ENCODE results near the gene STAG1.

Gene STAG1

DNA sequence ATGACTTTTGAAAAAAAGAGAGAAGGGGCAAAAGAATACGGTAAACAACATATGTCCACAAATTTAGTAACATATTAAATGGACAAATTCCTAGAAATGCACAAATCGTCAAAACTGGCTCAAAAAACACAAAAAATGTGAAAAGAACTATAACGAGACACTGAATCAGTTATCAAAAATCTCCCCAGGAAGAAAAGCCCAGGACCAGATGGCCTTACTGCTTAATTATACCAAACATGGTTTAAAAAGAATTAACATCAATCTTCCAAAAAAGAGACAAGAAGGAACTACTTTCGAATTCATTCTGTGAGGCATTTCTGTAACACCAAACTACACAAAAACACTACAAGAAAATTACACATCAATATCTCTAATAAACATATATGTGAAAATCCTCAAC lies 117.4 kb downstream of the STAG1 start:
- no peaks in the 10 kb centered on the region for H3K27me3 ChIP-seq (ENCODE audit: insufficient read depth, low read depth, severe bottlenecking)
- peaks cover 5% of the 10 kb centered on the region; the same call in 1 of the 2 replicates for H3K36me3 ChIP-seq
- H3K9me3 ChIP-seq (ENCODE audit: severe bottlenecking): no peaks in the 10 kb centered on the region
- TF ChIP-seq, protein P1, sequence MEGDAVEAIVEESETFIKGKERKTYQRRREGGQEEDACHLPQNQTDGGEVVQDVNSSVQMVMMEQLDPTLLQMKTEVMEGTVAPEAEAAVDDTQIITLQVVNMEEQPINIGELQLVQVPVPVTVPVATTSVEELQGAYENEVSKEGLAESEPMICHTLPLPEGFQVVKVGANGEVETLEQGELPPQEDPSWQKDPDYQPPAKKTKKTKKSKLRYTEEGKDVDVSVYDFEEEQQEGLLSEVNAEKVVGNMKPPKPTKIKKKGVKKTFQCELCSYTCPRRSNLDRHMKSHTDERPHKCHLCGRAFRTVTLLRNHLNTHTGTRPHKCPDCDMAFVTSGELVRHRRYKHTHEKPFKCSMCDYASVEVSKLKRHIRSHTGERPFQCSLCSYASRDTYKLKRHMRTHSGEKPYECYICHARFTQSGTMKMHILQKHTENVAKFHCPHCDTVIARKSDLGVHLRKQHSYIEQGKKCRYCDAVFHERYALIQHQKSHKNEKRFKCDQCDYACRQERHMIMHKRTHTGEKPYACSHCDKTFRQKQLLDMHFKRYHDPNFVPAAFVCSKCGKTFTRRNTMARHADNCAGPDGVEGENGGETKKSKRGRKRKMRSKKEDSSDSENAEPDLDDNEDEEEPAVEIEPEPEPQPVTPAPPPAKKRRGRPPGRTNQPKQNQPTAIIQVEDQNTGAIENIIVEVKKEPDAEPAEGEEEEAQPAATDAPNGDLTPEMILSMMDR (IDR thresholded peaks at IDR 0.05; ENCODE audit: low read depth, low read length): no peak
- no peak for DNase-seq
- H3K4me3 ChIP-seq (ENCODE audit: low read depth, low read length): no peak overlapping the region
- no peak overlapping the region for H3K27ac ChIP-seq

DNA sequence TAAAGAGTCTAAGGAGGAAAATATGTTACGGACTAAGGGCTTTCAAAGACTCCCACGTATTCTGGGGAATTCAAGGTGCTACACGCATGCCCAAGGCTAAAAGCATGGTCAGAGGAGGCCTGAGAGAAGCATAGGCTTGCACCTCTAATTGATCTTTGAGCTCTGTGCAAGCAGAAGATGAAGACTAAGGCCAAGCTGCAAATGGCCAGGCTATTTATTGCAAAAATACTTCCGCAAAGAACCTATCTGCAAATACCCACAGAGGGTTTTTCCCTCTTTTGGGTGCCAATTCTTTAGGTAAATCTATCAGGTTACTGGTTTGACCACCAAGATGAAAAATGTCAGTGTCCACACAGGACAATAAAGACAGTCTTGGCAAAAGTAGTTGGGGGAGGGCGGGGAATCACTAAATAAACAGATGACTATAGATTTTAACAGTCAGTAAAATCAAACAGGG lies 119.5 kb downstream of the STAG1 start:
- TF ChIP-seq, protein P1 (IDR thresholded peaks at IDR 0.05; ENCODE audit: low read depth, low read length): no peak
- Histone ChIP-seq H3K9me3 (ENCODE audit: severe bottlenecking) (no peaks in the 10 kb centered on the region), H3K27ac (no peak overlapping the region), H3K27me3 (ENCODE audit: insufficient read depth, low read depth, severe bottlenecking) (no peaks in the 10 kb centered on the region), H3K36me3 (peaks cover 5% of the 10 kb centered on the region; the same call in 1 of the 2 replicates), H3K4me3 (ENCODE audit: low read depth, low read length) (no peak overlapping the region)
- DNase-seq: no peak

DNA sequence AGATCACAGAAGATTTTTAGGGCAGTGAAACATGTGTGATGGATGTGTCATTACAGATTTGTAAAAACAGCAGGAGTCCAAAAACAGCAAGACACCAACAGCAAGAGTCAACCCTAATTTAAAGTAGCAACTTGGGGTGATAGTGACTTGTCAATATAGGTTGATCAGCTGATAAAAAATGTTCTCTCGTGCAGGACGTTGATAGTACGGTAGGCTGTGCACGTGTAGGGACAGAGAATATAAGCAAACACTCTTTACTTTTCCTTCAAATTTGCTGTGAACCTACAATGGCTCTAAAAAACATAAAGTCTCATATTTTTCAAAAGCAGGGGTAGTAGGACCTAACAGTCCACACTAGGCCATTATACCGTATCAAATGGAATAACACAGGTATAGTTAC lies 120.8 kb downstream of the STAG1 start:
- H3K4me3 ChIP-seq (ENCODE audit: low read depth, low read length): no peak overlapping the region
- TF ChIP-seq, protein P1 (IDR thresholded peaks at IDR 0.05; ENCODE audit: low read depth, low read length): no peak
- no peaks in the 10 kb centered on the region for H3K9me3 ChIP-seq (ENCODE audit: severe bottlenecking)
- no peak for DNase-seq
- no peaks in the 10 kb centered on the region for H3K27me3 ChIP-seq (ENCODE audit: insufficient read depth, low read depth, severe bottlenecking)
- peaks cover 5% of the 10 kb centered on the region; the same call in 1 of the 2 replicates for H3K36me3 ChIP-seq
- no peak overlapping the region for H3K27ac ChIP-seq

DNA sequence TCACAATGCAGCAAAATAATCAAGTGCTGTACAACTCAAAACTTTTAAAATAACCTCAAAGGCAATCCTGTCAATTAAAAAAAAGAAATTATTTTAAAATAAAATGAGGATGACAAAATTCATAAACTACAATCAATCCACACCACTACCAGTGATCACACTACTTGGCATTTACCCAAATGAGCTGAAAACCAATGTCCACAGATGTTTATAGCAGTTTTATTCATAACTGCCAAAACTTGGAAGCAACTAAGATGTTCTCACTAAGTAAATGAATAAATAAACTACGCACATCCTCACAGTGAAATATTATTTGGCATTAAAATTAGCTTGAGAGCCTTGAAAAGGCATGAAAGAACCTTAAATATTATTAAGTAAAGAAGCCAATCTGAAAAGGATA lies 121.3 kb downstream of the STAG1 start:
- H3K4me3 ChIP-seq (ENCODE audit: low read depth, low read length): no peak overlapping the region
- H3K36me3 ChIP-seq: peaks cover 5% of the 10 kb centered on the region; the same call in 1 of the 2 replicates
- TF ChIP-seq, protein P1 (IDR thresholded peaks at IDR 0.05; ENCODE audit: low read depth, low read length): no peak
- no peak overlapping the region for H3K27ac ChIP-seq
- DNase-seq: no peak
- no peaks in the 10 kb centered on the region for H3K9me3 ChIP-seq (ENCODE audit: severe bottlenecking)
- H3K27me3 ChIP-seq (ENCODE audit: insufficient read depth, low read depth, severe bottlenecking): no peaks in the 10 kb centered on the region

DNA sequence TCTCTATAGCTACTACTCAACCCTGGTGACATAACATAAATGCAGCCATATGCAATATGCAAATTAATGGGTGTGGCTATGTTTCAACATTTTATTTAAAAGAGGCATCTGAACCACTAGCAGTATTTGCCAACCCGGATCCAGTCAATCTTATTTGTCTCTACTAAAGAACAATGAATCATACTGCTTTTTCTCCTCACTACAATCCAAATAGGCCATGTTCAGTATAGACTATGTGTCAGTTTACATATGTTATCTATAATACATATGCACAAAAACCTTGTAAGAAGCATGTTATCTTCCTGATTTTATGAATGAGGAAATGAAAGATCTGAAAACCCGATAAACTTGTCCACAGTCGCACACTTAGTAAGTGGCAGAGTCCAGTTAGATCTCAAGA lies 125.7 kb downstream of the STAG1 start:
- Histone ChIP-seq H3K27ac (no peak overlapping the region), H3K9me3 (ENCODE audit: severe bottlenecking) (no peaks in the 10 kb centered on the region), H3K36me3 (peaks cover 7% of the 10 kb centered on the region; the same call in 1 of the 2 replicates), H3K27me3 (ENCODE audit: insufficient read depth, low read depth, severe bottlenecking) (no peaks in the 10 kb centered on the region), H3K4me3 (ENCODE audit: low read depth, low read length) (no peak overlapping the region)
- no peak for DNase-seq
- TF ChIP-seq, protein P1 (IDR thresholded peaks at IDR 0.05; ENCODE audit: low read depth, low read length): no peak
